Measurements from ENCODE around the gene FAM83G. TPM values are rescaled to one million over a fixed set of nuclear protein-coding genes. Genes with fewer than 3 reads are reported as not detected.
"Not testable (repeated sequence)": the region's sequence is repeated elsewhere in the genome, so short reads cannot be mapped to it uniquely, and the experiment has no call there.

FAM83G gene
- total and polyA plus RNA-seq, 8 donors: 2.9 to 12.1 (median 3.6) TPM

DNA sequence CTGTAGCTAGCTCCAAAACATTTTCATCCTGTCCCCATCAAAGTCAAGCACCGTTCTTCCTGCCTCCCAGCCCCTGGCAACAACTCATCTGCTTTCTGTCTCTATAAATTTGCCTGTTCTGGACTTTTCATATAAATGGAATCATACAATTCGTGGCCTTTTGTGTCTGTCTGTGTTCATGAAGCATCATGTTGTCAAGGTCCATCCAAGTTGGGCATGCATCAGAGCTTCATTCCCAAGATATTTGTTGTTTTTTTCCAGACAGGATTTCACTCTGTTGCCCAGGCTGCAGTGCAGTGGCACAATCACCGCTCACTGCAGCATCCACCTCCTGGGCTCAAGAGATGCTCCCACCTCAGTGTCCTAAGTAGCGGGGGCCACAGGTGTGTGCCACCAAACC, 46.7 kb downstream of the FAM83G start:
- no peak overlapping the region for H3K4me3 ChIP-seq
- no peaks in the 10 kb centered on the region for H3K9me3 ChIP-seq
- intact Hi-C loops (cut with DNase I): no loop called here
- DNase-seq (no peak), ATAC-seq (no peak)
- H3K4me1 ChIP-seq: no peaks in the 10 kb centered on the region
- TF ChIP-seq, protein P1, sequence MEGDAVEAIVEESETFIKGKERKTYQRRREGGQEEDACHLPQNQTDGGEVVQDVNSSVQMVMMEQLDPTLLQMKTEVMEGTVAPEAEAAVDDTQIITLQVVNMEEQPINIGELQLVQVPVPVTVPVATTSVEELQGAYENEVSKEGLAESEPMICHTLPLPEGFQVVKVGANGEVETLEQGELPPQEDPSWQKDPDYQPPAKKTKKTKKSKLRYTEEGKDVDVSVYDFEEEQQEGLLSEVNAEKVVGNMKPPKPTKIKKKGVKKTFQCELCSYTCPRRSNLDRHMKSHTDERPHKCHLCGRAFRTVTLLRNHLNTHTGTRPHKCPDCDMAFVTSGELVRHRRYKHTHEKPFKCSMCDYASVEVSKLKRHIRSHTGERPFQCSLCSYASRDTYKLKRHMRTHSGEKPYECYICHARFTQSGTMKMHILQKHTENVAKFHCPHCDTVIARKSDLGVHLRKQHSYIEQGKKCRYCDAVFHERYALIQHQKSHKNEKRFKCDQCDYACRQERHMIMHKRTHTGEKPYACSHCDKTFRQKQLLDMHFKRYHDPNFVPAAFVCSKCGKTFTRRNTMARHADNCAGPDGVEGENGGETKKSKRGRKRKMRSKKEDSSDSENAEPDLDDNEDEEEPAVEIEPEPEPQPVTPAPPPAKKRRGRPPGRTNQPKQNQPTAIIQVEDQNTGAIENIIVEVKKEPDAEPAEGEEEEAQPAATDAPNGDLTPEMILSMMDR (IDR thresholded peaks at IDR 0.05): no peak
- H3K27me3 ChIP-seq: no peaks in the 10 kb centered on the region
- H3K36me3 ChIP-seq: no peaks in the 10 kb centered on the region
- H3K27ac ChIP-seq: no peak overlapping the region

- ATAC-seq: no peak
- H3K36me3 ChIP-seq: no peaks in the 10 kb centered on the region
- H3K4me1 ChIP-seq: no peaks in the 10 kb centered on the region
- DNase-seq: no peak
- TF ChIP-seq, protein P1 (IDR thresholded peaks at IDR 0.05): no peak
- no peaks in the 10 kb centered on the region for H3K9me3 ChIP-seq
- H3K27ac ChIP-seq: no peak overlapping the region
- intact Hi-C loops (cut with DNase I): no loop called here
- no peak overlapping the region for H3K4me3 ChIP-seq
- no peaks in the 10 kb centered on the region for H3K27me3 ChIP-seq
These were observed 48.0 kb downstream of the FAM83G start for GRCh38 chr17:18956581-18956980.

GRCh38 chr17:18956021-18956420, 48.5 kb downstream of the FAM83G start:
- ATAC-seq; H3K36me3 ChIP-seq; intact Hi-C loops (cut with DNase I); H3K4me1 ChIP-seq; H3K9me3 ChIP-seq; H3K4me3 ChIP-seq; H3K27me3 ChIP-seq; DNase-seq; H3K27ac ChIP-seq: not testable (repeated sequence)

DNA sequence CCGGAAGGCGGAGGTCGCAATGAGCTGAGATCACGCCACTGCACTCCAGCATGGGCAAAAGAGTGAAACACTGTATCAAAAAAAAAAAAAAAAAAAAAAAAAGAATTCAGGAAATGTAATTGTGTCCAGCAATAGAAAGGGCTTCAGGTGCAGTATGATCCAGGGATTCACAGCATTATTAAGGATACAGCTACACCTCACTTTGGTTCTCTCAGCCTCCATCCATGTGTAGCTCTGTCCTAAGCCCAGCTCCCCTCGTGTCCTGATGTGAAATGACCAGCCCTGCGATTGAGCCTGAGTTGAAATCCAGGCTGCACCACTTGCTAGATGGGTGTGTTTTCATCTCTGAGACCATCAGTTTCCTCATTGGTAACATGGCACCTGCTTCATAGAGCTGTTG, 49.6 kb downstream of the FAM83G start:
- Histone ChIP-seq H3K9me3 (no peaks in the 10 kb centered on the region), H3K27me3 (no peaks in the 10 kb centered on the region), H3K4me1 (no peaks in the 10 kb centered on the region), H3K4me3 (no peak overlapping the region), H3K36me3 (no peaks in the 10 kb centered on the region), H3K27ac (no peak overlapping the region)
- ATAC-seq: no peak
- intact Hi-C loops (cut with DNase I): no loop called here
- DNase-seq: no peak
- TF ChIP-seq, protein P1 (IDR thresholded peaks at IDR 0.05): no peak

- TF ChIP-seq, protein P1 (IDR thresholded peaks at IDR 0.05): no peak
- ATAC-seq (no peak), DNase-seq (no peak)
- Histone ChIP-seq H3K9me3 (no peaks in the 10 kb centered on the region), H3K4me3 (no peak overlapping the region), H3K27me3 (no peaks in the 10 kb centered on the region), H3K27ac (no peak overlapping the region), H3K36me3 (no peaks in the 10 kb centered on the region), H3K4me1 (no peaks in the 10 kb centered on the region)
- intact Hi-C loops (cut with DNase I): no loop called here
These were observed 50.2 kb downstream of the FAM83G start for GRCh38 chr17:18954321-18954720.

DNA sequence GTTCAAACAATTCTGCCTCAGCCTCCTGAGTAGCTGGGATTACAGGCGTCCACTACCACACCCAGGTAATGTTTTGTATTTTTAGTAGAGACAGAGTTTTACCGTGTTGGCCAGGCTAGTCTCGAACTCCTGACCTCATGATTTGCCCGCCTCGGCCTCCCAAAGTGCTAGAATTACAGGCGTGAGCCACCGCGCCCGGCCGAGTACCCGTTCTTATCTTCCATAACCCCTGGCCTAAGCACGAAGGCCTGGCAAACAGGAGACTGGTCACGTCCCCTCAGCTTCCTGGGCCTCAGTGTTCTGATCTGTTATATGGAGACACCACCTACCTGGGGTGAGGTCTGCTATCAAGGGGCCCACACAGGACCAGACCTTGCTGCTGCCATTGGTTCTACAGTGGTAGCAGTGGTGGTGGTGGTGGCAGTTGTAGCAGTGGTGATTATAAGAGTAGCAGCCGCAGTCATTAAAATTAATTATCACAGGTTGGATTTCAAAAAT, 51.3 kb downstream of the FAM83G start:
- TF ChIP-seq, protein P1 (IDR thresholded peaks at IDR 0.05): no peak
- ATAC-seq (no peak), DNase-seq (no peak)
- Histone ChIP-seq H3K27ac (no peak overlapping the region), H3K9me3 (no peaks in the 10 kb centered on the region), H3K36me3 (no peaks in the 10 kb centered on the region), H3K27me3 (no peaks in the 10 kb centered on the region), H3K4me1 (no peaks in the 10 kb centered on the region), H3K4me3 (no peak overlapping the region)
- intact Hi-C loops (cut with DNase I): no loop called here

All from left lung (tissue), 10 donors.